ENCODE measurements around the gene RPH3AL. TPM values are rescaled to one million over a fixed set of nuclear protein-coding genes. Genes with fewer than 3 reads are reported as not detected.
A peak's percentile ranks its signal among the peaks of the same experiment; 100 is the strongest.

RPH3AL gene
- total RNA-seq (100 to 1,000 TPM in 1 of 7 donors, 10 to 100 TPM in 6; 44.2 to 182 (median 58.6) TPM), polyA plus RNA-seq (10 to 100 TPM in 1 of 3 donors, 1 to 10 TPM in 2; 4.8 to 27.1 (median 7.4) TPM)
- long read RNA-seq, donor 1, result 0 reads
- long read RNA-seq, donor 2, result 0 reads

- no peaks in the 10 kb centered on the region for H3K27me3 ChIP-seq (replicated peaks in 1 of 7)
- no peaks in the 10 kb centered on the region for H3K9me3 ChIP-seq
- peaks cover 35 to 64% (median 55%) of the 10 kb centered on the region in 6 donors for H3K4me1 ChIP-seq
- intact Hi-C loops (cut with DNase I; ENCODE audit: low total_unique reads), result no loop called here
- WGBS, 5 donors, result 37 to 47% (median 39%) methylated on average over 16 to 22 of the region's 22 CpGs
- peak within 1 kb of the TSS in 2 of 8 donors; percentile 9 to 32 for H3K4me3 ChIP-seq
- peak within 1 kb of the TSS; percentile 74 to 91 (median 82) for H3K27ac ChIP-seq
- TF ChIP-seq CTCF (IDR thresholded peaks at IDR 0.05 in 8 of 11, conservative IDR thresholded peaks at IDR 0.05 in 3 of 11) (no peak), POLR2AphosphoS5 (IDR thresholded peaks at IDR 0.05) (peak in 2 of 3 donors; percentile 66 to 67), POLR2A (IDR thresholded peaks at IDR 0.05) (no peak)
- DNase-seq, result no peak
- H3K36me3 ChIP-seq, result no peaks in the 10 kb centered on the region
Observed at GRCh38 chr17:352421-353212, at the start of gene RPH3AL. RPH3AL (minus strand) TSS chr17:352807; CDS start chr17:327543, 25,264 bp downstream.

- Histone ChIP-seq H3K9me3 (no peaks in the 10 kb centered on the region), H3K4me3 (no peak overlapping the region), H3K27ac (no peak overlapping the region), H3K4me1 (peaks cover 0 to under 1% (median 0%) of the 10 kb centered on the region in 6 donors), H3K36me3 (peaks cover 0 to 48% (median 2%) of the 10 kb centered on the region in 6 donors), H3K27me3 (replicated peaks in 1 of 7) (peaks cover 0 to 12% (median 0%) of the 10 kb centered on the region in 7 donors)
- no peak for DNase-seq
- intact Hi-C loops (cut with DNase I; ENCODE audit: low total_unique reads), result no loop called here
- TF ChIP-seq CTCF (IDR thresholded peaks at IDR 0.05 in 8 of 11, conservative IDR thresholded peaks at IDR 0.05 in 3 of 11) (no peak), POLR2A (IDR thresholded peaks at IDR 0.05) (no peak), POLR2AphosphoS5 (IDR thresholded peaks at IDR 0.05) (no peak)
- 82 to 95% (median 92%) methylated on average over 10 of the region's 10 CpGs for WGBS, 5 donors
Observed at GRCh38 chr17:400257-400656, 47.6 kb upstream of the RPH3AL start.

GRCh38 chr17:396788-397187, 44.2 kb upstream of the RPH3AL start:
- 82 to 92% (median 86%) methylated on average over 6 of the region's 6 CpGs for WGBS, 5 donors
- peak; percentile 8 for DNase-seq

More at GRCh38 chr17:396788-397187, 44.2 kb upstream of the RPH3AL start:
- TF ChIP-seq CTCF (IDR thresholded peaks at IDR 0.05 in 8 of 11, conservative IDR thresholded peaks at IDR 0.05 in 3 of 11) (no peak), POLR2A (IDR thresholded peaks at IDR 0.05) (no peak), POLR2AphosphoS5 (IDR thresholded peaks at IDR 0.05) (no peak)
- Histone ChIP-seq H3K36me3 (peaks cover 0 to 34% (median 0%) of the 10 kb centered on the region in 6 donors), H3K9me3 (no peaks in the 10 kb centered on the region), H3K27me3 (replicated peaks in 1 of 7) (peaks cover 0 to 12% (median 0%) of the 10 kb centered on the region in 7 donors), H3K4me3 (no peak overlapping the region), H3K27ac (no peak overlapping the region), H3K4me1 (peaks cover 0 to 20% (median 9%) of the 10 kb centered on the region in 6 donors)
- intact Hi-C loops (cut with DNase I; ENCODE audit: low total_unique reads), result no loop called here
